Stimulated activated CD4-positive, alpha-beta T cell treated with anti-CD3 and anti-CD28 coated beads, Interleukin-1b, Interleukin-23, amount 100 ng/mL, for 1 hour (primary cell): ENCODE measurements around the gene EMILIN2.

Experiments used
- DNase-seq, 2 donors: peaks; one replicate each; pipeline ENCODE4 v3.0.0-alpha.2; 2020; ENCODE audit warnings: low read depth in 2 of 2

The EMILIN2 gene

DNA sequence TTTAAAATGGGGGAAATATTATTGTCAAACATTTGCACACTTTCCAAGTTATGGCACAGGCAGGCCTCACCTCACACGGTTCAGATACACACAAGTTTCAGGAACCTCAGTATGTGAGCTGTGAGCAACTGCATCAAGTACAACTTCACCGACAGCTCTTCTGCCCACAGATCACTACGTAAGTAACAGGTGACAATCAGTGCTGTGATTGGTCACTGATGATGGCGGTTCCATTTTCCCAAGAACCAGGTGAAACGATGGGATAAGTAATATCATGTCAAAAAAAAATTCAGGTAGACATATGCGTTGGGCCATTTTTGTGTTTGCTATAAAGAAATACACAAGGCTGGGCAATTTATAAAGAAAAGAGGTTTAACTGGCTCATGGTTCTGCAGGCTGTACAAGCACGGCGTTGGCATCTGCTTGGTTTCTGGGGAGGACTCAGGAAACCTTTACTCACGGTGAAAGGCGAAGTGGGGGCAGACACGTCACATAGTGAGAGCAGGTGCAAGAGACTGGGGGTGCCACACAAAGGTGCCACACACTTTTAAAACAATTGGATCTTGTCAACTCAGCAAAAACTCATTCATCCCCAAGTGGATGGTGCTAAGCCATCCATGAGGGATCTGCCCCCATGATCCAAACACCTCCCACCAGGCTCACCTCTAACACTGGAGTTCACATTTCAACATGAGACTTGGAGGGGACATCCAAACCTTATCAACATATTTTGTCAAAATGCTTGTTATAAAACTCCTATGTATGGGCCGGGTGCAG is 108.3 kb downstream of the EMILIN2 start:
- DNase-seq, result no peak

DNA sequence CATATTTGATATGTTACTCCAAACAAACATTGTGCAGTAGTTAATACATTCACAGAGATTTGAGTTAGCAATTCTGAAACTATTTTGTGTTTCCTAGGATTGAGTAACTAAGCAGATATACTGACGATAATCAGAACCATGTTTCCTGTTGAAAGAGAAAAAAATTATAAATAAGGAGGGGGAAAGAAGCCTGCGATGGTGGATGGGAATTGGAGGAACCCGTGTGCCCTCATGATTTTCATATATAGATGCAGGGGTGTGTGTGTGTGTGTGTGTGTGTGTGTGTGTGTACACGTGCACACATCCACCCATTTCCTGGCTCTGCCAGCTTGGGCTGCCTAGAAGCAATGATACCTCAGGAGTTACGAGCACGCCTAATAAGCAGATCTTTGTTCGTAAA is 109.2 kb downstream of the EMILIN2 start:
- no peak for DNase-seq

DNA sequence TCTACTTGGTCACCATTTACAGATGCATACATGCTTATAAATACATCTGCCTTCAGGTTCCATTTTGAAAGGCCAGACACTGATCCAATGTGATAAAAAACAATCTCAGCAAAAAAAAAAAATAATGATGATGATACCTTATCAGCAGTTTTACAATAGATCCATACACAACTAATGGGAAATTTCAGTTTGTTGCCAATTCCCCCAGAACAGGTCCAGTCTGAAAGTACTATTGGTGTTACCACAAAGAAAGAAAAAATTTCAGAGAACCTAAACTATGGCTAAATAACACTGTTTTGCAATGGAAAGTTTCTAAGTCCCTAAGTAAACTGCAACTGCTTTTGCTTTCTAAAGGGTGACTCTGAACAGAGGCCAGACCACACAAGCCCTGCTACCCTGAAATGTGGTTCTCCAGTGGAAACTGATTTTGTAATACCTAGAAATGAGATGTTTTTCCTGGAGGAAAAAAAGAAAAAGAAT is 112.1 kb downstream of the EMILIN2 start:
- DNase-seq, result no peak

DNA sequence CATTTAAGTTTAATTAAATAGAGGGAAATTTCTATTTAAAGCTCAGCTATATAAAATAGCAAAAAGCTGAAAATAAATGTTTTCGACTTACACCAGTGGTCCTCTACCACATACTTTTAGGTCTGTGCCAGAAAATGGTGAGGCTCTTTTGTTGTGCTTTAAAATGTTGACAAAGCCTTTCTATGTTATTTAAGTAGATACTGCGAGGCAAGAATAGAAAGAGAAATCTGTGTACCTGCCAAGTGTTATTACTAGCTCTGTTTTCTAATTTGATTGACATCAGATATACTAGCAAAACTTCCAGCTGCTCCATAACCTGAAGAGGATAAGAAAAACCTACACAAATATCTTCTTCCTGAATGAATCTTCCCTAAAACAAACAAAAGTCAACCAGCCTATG is 112.5 kb downstream of the EMILIN2 start:
- DNase-seq, result no peak

DNA sequence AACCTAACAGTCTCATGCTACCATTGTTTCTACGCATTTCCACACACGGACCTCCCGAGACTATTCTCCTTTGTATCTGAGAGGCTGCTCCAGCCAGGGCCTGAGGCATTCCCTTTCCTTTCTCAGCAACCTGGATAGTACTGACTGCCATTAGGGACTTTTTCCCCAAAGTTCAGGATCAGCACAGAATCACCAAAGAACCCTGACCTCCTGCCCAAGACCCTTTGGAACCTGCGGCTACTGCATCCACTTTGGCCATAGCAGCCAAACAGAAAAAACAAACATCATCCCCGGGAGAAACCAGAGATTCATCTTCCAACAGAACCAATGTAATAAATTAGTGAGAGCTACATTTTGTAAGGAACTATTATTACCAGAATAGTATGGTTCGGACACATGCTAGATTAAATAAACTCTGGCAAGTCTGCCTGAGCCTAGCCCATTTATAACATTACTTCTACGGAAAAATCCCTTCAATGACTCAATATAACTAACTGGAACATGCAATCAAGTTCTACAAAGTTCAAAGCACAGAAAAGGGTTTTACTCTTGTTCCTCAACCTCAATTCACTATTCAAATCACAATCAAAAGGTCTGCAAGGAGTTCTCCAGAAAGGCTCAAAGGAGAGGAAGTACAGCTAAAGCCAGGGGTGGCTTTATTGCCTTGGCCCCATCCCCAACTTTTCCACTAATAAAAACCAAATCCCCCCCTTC is 114.3 kb downstream of the EMILIN2 start:
- no peak for DNase-seq

DNA sequence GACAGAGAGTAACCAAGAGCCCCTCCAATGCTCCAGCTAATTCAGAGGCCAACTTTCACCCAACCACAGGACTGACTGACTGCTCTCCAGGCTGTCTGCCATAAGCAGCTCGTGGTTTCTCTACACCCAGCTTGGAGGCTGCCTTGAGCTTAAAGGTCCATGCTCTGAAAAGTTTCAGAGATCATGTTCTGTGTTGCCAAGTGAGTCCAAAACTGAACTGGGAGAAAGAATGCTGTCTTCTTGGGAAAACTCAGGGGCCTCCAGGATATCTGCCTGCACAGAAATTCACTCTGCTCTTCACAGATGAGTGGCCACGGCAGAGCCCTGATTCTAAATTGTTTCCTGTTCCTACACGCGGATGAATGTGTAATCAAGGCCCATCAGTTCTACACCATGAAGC is 115.0 kb downstream of the EMILIN2 start:
- DNase-seq, result no peak

DNA sequence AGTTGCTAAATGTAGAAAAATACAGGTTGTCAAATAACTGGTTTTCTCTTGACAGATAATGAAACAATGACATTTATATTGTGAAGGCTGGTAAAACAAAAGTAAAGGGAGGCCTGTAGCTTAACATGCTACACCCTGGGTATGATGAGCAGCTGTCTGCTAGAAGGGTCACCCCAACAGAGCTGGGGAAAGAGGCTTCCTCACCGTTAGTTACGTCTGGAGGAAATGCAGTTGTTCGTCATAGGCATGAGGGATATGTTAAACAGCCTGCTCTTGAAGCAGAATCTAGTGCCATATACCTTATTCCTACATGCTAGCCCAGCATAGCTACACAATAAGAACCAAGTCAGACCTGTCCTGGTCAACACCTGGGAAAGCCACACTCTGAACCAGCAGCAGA is 116.2 kb downstream of the EMILIN2 start:
- no peak for DNase-seq

DNA sequence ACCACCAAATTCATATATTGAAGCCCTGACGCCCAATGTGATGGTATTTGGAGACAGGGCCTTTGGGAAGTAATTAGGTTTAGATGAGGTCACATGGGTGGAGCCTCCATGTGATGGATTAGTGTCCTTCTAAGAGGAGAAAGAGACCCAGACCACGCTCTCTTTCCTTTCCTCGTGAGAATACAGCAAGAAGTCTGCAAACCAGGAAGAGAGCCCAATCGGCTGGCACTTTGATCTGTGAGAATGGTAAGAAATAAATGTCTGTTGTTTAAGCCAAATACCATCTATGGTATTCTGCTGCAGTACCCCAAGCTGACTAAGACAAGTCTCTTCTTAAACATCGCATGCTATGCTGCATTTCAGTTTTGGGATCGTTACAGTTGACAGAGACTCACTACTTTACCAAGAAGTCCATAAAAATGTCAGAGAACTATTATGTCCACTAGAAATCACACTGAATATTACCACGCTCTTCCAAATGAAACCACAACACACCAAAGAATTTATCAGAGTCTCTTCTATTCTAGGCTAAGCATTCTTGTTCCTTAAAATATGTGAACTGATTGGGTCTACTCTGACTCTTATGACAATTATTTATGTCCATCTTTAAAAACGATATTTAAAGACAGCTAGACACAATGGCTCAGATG is 117.7 kb downstream of the EMILIN2 start:
- DNase-seq, result no peak
